Activated CD4-positive, alpha-beta memory T cell treated with anti-CD3 and anti-CD28 coated beads, Interleukin-2, amount 10 ng/mL, durations not matched to agents 7 days and 5 days (primary cell): ENCODE measurements around the gene DNAH1. TPM values are rescaled to one million over a fixed set of nuclear protein-coding genes. Genes with fewer than 3 reads are reported as not detected.
A peak's percentile ranks its signal among the peaks of the same experiment; 100 is the strongest.
"Not testable (repeated sequence)": the region's sequence is repeated elsewhere in the genome, so short reads cannot be mapped to it uniquely, and the experiment has no call there.

ENCODE experiments used
- CTCF ChIA-PET: fragments of 350-600 bp; sonication (Branson Sonifier 250); formaldehyde crosslinking; loops from one replicate; lab custom pipeline; 2021; ENCODE audit warnings: antibody characterized with exemption, inconsistent platforms; lab: Charles Lee
- POLR2A ChIA-PET: fragments of 350-600 bp; sonication (Branson Sonifier 250); formaldehyde crosslinking; loops from one replicate; lab custom pipeline; 2021; ENCODE audit warnings: antibody characterized with exemption; lab: Charles Lee
- DNase-seq: peaks from one replicate; pipeline ENCODE4 v3.0.0-alpha.2; 2020
- H3K27ac Mint-ChIP-seq: one replicate; pipeline ENCODE4 v1.8.0; 2021; ENCODE audit warnings: mild to moderate bottlenecking, mixed read lengths
- H3K27me3 Mint-ChIP-seq: one replicate; pipeline ENCODE4 v1.8.0; 2021; ENCODE audit warnings: mixed read lengths
- H3K36me3 Mint-ChIP-seq: one replicate; pipeline ENCODE4 v1.8.0; 2021; ENCODE audit warnings: low read depth, mixed read lengths
- H3K4me1 Mint-ChIP-seq: one replicate; pipeline ENCODE4 v1.8.0; 2021; ENCODE audit warnings: mixed read lengths
- H3K4me3 Mint-ChIP-seq: one replicate; pipeline ENCODE4 v1.8.0; 2021; ENCODE audit warnings: mild to moderate bottlenecking, mixed read lengths
- H3K9me3 Mint-ChIP-seq: one replicate; pipeline ENCODE4 v1.8.0; 2021; ENCODE audit warnings: mixed read lengths
- total RNA-seq, 2 experiments: library from RNA; stranded (reverse); gene quantifications; one replicate each; pipeline ENCODE4 v1.2.3, GENCODE V29; 2021

DNAH1 gene
- total RNA-seq = 10 to 100 TPM; 20.7 to 21.8 TPM

DNA sequence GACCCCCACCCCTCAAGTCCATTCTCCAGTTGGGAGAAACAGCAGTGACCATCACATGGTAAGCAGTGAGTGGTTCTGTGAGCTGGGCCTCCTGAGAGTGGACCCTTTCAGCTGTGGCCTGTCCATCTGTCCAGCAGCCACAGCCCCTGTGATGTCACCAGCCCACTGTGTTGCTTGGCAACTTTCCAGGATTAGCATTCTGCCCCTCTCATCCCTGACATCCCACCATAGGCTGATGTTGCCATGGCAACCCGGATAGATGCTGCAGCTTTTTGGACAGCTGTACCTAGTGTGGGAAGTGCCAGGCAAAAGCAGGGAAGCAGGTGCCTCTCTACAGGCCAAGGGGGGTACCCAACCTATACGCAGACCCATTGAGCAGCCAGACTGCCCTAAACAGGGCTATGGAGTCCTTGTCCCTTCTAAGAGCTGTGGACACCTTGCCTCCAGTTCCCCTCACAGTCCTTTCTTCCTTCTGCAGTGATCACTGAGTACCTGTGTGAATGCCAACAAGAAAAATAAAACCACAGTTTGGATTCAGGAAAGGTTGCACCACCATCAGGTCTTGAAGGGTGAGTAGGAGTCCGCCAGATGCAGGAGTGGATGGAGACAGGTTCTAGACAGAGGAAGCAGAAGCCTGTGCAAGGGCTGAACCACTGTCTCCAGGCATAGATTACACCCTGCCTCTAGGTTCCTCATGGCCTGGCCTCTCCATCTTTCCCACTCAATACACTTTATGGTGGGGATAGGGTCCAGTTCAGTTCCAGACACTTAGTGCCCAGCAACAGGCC lies at the start of gene DNAH1:
DNAH1 (plus strand) TSS at position 343 of the 788 bp plus-strand sequence. CDS start 6,124 bp downstream, outside the sequence.
- no peaks in the 10 kb centered on the region for H3K27me3 Mint-ChIP-seq
- no peaks in the 10 kb centered on the region for H3K9me3 Mint-ChIP-seq
- ChIA-PET POLR2A (interaction anchor here (0.6 to 2.5 kb wide), 2 partner anchors 28 to 35 kb away, joined by 3 to 14 read pairs; partner anchors contain the start of gene GLYCTK), CTCF (interaction anchor here (1.1 to 3.2 kb wide), 2 partner anchors 23 to 85 kb away, joined by 3 to 16 read pairs; no protein-coding TSS in a partner anchor)
- no peak within 1 kb of the TSS for H3K4me3 Mint-ChIP-seq
- DNase-seq = no peak
- peaks cover 27% of the 10 kb centered on the region for H3K4me1 Mint-ChIP-seq
- no peak within 1 kb of the TSS for H3K27ac Mint-ChIP-seq
- no peaks in the 10 kb centered on the region for H3K36me3 Mint-ChIP-seq

DNA sequence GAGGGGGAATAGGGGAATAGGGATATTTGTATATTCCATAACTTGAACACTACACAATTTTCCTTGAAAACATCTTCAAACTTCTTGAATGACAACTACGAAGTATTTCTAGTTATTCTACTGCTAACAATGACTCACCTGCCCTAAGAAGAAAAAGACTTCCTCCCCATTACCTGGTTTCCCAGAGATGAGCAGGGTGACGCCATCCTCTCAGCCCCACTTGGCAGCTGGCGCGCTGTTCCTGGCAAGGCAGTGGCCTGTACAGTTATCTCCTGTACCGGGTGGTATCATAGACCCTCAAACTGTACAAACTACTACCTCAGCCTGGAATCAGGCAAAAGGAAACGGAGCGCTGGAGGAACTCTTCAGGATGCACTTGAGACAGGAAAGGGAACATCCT lies 48.1 kb upstream of the DNAH1 start:
- Mint-ChIP-seq H3K4me1 (peaks cover 87% of the 10 kb centered on the region), H3K9me3 (no peaks in the 10 kb centered on the region), H3K4me3 (no peak overlapping the region), H3K36me3 (peaks cover 89% of the 10 kb centered on the region), H3K27ac (peak overlapping the region; percentile 91), H3K27me3 (no peaks in the 10 kb centered on the region)
- ChIA-PET POLR2A (interaction anchor here (0.7 to 27.5 kb wide), 4 partner anchors 10 to 51 kb away, joined by 3 to 1001 read pairs (median 13); partner anchors contain the start of genes PPM1M, TWF2 and WDR82), CTCF (interaction anchor here (1.3 to 2.6 kb wide), 2 partner anchors 9 to 71 kb away, joined by 3 to 8 read pairs; no protein-coding TSS in a partner anchor)
- DNase-seq = no peak

DNA sequence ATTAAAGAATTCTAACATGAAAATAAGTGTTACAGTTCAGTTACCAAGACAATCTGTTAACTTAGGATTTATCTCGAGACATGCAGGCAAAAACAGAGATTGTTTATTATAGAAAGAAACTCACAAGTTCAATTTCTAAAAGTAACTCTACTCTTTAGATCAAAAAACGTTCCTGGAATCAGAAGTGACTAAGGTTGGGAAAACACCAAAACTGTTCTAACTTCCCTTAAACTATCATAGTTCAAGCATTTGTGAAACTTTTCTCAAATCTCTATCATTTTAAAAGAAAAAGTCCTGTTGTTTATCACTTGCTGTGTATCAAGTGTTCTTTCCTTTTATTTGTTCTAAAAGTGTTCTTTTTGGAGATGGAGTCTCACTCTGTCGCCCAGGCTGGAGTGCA lies 46.3 kb upstream of the DNAH1 start:
- no peaks in the 10 kb centered on the region for H3K27me3 Mint-ChIP-seq
- DNase-seq = no peak
- peak overlapping the region; percentile 72 for H3K4me3 Mint-ChIP-seq
- peaks cover 87% of the 10 kb centered on the region for H3K4me1 Mint-ChIP-seq
- POLR2A ChIA-PET = interaction anchor here (2.8 to 27.5 kb wide), 2 partner anchors 18 to 25 kb away, joined by 14 to 1001 read pairs; partner anchors contain the start of genes GLYCTK, PPM1M and TWF2
- no peaks in the 10 kb centered on the region for H3K9me3 Mint-ChIP-seq
- H3K36me3 Mint-ChIP-seq = peaks cover 89% of the 10 kb centered on the region
- H3K27ac Mint-ChIP-seq = peak overlapping the region; percentile 91
- CTCF ChIA-PET = interaction anchor here (1.1 kb wide), 1 partner anchor 12 kb away, joined by 3 read pairs; no protein-coding TSS in a partner anchor

DNA sequence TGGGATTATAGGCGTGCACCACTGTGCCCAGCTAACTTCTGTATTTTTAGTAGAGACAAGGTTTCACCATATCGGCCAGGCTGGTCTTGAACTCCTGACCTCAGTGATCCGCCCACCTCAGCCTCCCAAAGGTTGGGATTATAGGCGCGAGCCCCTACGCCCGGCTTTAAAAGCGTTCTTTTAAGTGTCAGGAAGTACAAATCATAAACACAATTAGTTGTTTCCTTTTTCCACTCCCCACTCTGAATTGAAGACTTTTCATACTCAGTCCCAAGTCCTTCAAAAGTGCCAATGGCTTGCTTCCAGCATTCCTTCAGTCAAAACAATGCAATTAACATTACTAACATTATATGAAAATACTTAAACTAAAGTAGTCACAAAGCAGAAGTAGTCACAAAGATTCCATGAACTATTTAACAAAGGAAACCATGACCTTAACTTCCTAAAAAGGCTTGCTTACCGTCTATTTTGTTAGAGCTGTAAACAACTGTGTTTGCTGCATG lies 45.8 kb upstream of the DNAH1 start:
- POLR2A ChIA-PET = interaction anchor here (1.4 to 27.5 kb wide), 7 partner anchors 9 to 48 kb away, joined by 3 to 1001 read pairs (median 10); partner anchors contain the start of genes GLYCTK, PPM1M and TWF2
- Mint-ChIP-seq H3K9me3 (no peaks in the 10 kb centered on the region), H3K4me1 (peaks cover 87% of the 10 kb centered on the region), H3K27me3 (no peaks in the 10 kb centered on the region), H3K4me3 (peak overlapping the region; percentile 72), H3K36me3 (peaks cover 89% of the 10 kb centered on the region), H3K27ac (peak overlapping the region; percentile 91)
- CTCF ChIA-PET = interaction anchor here (1.1 to 4.3 kb wide), 8 partner anchors 9 to 49 kb away, joined by 3 to 36 read pairs (median 10); no protein-coding TSS in a partner anchor
- no peak for DNase-seq

DNA sequence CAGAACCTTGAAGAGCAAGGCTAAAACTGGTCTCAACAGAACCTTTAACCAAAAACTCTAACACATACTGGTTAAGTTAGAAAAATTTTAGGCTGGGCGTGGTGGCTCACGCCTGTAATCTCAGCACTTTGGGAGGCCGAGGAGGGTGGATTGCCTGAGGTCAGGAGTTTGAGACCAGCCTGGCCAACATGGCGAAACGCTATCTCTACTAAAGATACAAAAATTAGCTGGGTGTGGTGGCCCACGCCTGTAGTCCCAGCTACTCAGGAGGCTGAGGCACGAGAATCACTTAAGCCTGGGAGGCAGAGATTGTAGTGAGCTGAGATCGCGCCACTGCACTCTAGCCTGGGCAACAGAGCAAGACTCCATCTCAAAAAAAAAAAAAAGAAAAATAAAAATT lies 43.9 kb upstream of the DNAH1 start:
- DNase-seq, H3K27me3 Mint-ChIP-seq, H3K9me3 Mint-ChIP-seq: not testable (repeated sequence)
- Mint-ChIP-seq H3K36me3 (peaks cover 92% of the 10 kb centered on the region), H3K27ac (peak overlapping the region; percentile 91), H3K4me3 (peak overlapping the region; percentile 72), H3K4me1 (peaks cover 78% of the 10 kb centered on the region)
- ChIA-PET POLR2A (interaction anchor here (1.0 to 27.5 kb wide), 3 partner anchors 9 to 67 kb away, joined by 4 to 1001 read pairs (median 28); partner anchors contain the start of genes PPM1M and TWF2), CTCF (interaction anchor here (0.7 to 4.3 kb wide), 10 partner anchors 7 to 51 kb away, joined by 3 to 36 read pairs (median 6); no protein-coding TSS in a partner anchor)

DNA sequence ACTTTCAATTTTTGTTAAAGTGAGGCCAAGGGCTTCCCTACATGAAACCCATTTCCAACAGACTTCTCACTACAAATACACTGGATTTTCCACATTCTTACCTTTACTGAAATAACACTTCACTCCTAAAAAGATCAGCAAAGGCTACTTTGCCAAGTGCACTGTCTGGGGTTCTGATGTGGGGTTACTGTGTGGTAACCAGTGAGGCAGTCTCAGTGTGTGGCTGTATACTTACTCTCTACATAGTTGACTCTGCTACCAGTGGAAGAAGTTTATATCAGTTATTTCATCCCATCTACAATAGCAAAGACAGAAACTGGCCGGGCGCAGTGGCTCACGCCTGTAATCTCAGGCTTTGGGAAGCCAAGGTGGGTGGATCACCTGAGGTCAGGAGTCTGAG lies 43.3 kb upstream of the DNAH1 start:
- no peaks in the 10 kb centered on the region for H3K9me3 Mint-ChIP-seq
- POLR2A ChIA-PET = interaction anchor here (2.7 to 27.5 kb wide), 2 partner anchors 8 to 28 kb away, joined by 28 to 1001 read pairs; partner anchors contain the start of genes PPM1M and TWF2

DNA sequence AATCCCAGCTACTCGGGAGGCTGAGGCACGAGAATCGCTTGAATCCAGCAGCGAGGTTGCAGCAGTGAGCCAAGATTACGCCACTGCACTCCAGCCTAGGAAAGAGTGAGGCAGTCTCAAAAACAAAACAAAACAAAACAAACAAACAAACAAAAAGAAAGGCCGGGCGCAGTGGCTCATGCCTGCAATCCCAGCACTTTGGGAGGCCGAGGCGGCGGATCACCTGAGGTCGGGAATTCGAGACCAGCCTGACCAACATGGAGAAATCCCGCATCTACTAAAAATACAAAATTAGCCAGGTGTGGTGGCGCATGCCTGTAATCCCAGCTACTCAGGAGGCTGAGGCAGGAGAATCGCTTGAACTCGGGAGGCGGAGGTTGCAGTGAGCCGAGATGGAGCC lies 41.3 kb upstream of the DNAH1 start:
- peaks cover 87% of the 10 kb centered on the region for H3K36me3 Mint-ChIP-seq
- ChIA-PET POLR2A (interaction anchor here (0.8 to 27.5 kb wide), 3 partner anchors 14 to 444 kb away, joined by 3 to 1001 read pairs (median 135); partner anchors contain the start of genes GLYCTK, PPM1M and TWF2), CTCF (interaction anchor here (4.3 to 4.8 kb wide), 2 partner anchors 21 to 22 kb away, joined by 36 to 53 read pairs; no protein-coding TSS in a partner anchor)
- H3K27ac Mint-ChIP-seq = peak overlapping the region; percentile 98
- H3K27me3 Mint-ChIP-seq, DNase-seq, H3K9me3 Mint-ChIP-seq: not testable (repeated sequence)
- H3K4me1 Mint-ChIP-seq = peaks cover 63% of the 10 kb centered on the region
- H3K4me3 Mint-ChIP-seq = peak overlapping the region; percentile 96

More for the DNA sequence above, 43.3 kb upstream of the DNAH1 start:
- Mint-ChIP-seq H3K4me1 (peaks cover 72% of the 10 kb centered on the region), H3K4me3 (peak overlapping the region; percentile 96), H3K36me3 (peaks cover 91% of the 10 kb centered on the region), H3K27ac (peak overlapping the region; percentile 98), H3K27me3 (no peaks in the 10 kb centered on the region)
- DNase-seq = no peak
- CTCF ChIA-PET = interaction anchor here (2.4 to 4.3 kb wide), 5 partner anchors 16 to 52 kb away, joined by 5 to 36 read pairs (median 16); no protein-coding TSS in a partner anchor

DNA sequence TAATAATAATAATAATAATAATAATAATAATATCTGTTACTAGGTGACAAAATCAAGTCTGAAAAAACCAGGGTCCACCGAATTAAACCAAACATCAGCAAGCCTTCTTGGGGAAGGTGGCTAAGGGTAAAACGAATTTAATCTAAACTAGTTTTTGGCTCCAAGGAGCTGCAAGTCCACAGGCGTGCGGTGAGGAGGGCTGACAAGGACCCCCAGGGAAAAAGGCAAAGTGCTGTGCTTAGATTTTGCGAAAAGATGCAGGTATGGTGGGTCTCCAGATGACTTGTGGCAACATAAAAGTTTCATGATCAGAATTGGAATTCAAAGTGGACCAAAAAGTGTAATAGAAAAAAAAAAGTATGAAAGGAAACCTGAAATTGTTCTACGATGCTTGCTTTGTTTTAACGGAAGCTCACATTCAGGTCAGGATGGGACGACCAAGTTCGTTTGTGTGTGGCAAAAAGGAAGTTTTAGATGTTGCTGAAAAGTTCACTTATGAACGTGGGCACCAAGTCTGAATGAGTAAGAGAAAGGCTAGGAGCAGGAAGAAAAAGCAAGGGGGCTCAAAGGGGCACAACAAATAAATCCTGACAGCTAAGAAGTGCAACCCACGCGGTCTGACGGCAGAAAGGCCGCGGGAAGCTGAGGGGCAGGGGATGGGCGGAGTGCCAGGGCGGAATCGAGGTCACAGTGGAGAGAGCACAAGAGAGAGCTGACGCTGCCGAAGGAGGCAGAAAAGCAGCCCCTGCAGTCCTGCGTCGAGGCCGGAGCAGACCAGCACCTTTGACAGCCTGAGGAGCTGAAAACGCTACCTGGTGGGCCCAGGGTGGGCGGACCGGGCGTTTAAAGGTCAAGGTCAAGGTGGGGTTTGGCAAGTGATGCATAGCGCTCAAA lies 38.8 kb upstream of the DNAH1 start:
- Mint-ChIP-seq H3K36me3 (peaks cover 78% of the 10 kb centered on the region), H3K4me3 (peak overlapping the region; percentile 96), H3K4me1 (peaks cover 62% of the 10 kb centered on the region)

DNA sequence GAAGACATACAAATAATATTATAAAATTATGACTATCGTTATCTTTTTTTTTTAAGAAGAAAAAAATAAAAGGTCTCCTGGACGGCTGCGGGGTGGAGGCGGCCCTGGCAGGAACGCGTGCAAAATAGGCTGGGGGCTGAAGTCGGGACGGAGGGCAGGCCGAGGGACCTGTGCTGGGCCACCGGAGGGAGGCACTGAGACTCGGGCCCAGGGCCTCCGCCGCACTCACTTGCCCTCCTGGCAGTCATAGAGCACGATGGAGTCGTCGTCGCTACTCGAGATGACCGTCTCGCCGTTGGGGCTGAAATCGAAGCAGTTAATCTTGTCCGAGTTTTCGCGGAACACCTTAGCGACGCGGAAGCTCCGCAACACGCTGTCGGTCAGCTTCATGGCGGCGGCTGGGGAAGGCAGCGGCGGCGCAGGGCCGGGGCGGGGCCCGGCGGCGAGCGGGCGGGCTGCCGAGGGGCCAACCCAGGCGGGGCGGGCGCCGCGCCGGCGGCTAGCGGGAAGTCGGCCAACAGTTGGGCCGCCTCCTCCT lies 38.1 kb upstream of the DNAH1 start:
- Mint-ChIP-seq H3K27ac (peak overlapping the region; percentile 98), H3K4me1 (peaks cover 61% of the 10 kb centered on the region), H3K9me3 (no peaks in the 10 kb centered on the region), H3K27me3 (no peaks in the 10 kb centered on the region), H3K36me3 (peaks cover 73% of the 10 kb centered on the region), H3K4me3 (peak overlapping the region; percentile 96)
- POLR2A ChIA-PET = interaction anchor here (0.7 to 27.5 kb wide), 24 partner anchors 10 to 407 kb away, joined by 3 to 1001 read pairs (median 6); partner anchors contain the start of genes GLYCTK, PARP3, POC1A and PPM1M
- CTCF ChIA-PET = interaction anchor here (0.5 to 5.0 kb wide), 15 partner anchors 11 to 119 kb away, joined by 3 to 59 read pairs (median 11); partner anchors contain the start of genes GLYCTK, PPM1M and TWF2
- DNase-seq = peak; percentile 74

More for the DNA sequence above, 38.8 kb upstream of the DNAH1 start:
- ChIA-PET POLR2A (interaction anchor here (0.7 to 27.5 kb wide), 20 partner anchors 10 to 301 kb away, joined by 3 to 1001 read pairs (median 6); partner anchors contain the start of genes GLYCTK, POC1A, PPM1M and TLR9), CTCF (interaction anchor here (0.7 to 5.0 kb wide), 15 partner anchors 10 to 65 kb away, joined by 3 to 59 read pairs (median 11); partner anchors contain the start of genes GLYCTK, PPM1M and TWF2)
- peak overlapping the region; percentile 98 for H3K27ac Mint-ChIP-seq
- H3K9me3 Mint-ChIP-seq = no peaks in the 10 kb centered on the region
- peak; percentile 81 for DNase-seq
- no peaks in the 10 kb centered on the region for H3K27me3 Mint-ChIP-seq

DNA sequence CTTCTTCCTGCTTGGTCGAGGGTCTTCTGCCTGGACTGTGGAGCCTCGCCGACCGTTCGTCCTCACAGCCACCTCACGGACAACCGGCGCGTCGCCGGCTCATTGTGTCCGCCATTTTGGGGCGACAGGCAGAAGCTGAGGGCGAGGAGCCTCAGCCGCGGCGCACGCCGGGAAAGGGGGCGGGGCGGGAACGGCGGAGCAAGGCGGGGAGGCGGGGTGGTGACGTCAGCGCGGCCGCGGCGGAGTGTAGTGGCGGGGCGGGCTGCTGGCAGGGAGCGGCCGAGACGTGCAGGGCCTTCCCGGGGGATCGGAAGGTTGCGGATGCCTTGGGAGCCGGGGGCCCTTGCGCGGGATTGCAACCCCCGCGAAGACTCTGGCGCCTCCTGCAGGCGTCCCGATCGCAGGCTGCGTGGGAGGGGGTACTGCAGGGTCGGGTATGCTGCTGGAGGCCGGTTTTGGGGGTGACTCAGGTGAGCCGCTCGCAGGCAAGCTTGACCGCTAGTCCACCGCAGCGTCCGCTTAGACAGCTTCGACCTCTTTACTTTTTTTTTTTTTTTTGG lies 37.5 kb upstream of the DNAH1 start, which contains the start of gene WDR82:
WDR82 (minus strand) TSS at position 140 of the 560 bp plus-strand sequence. CDS start 288 bp downstream, outside the sequence.
- CTCF ChIA-PET = interaction anchor here (0.5 to 5.0 kb wide), 13 partner anchors 7 to 120 kb away, joined by 3 to 59 read pairs (median 11); partner anchors contain the start of genes GLYCTK, PPM1M and TWF2

More for the DNA sequence above, 37.5 kb upstream of the DNAH1 start, which contains the start of gene WDR82:
- peak within 1 kb of the TSS; percentile 98 for H3K27ac Mint-ChIP-seq
- no peaks in the 10 kb centered on the region for H3K9me3 Mint-ChIP-seq
- peaks cover 61% of the 10 kb centered on the region for H3K4me1 Mint-ChIP-seq
- POLR2A ChIA-PET = interaction anchor here (0.8 to 27.5 kb wide), 20 partner anchors 7 to 406 kb away, joined by 3 to 1001 read pairs (median 14); partner anchors contain the start of genes GLYCTK, PARP3, POC1A and PPM1M
- H3K27me3 Mint-ChIP-seq = no peaks in the 10 kb centered on the region
- peak; percentile 98 for DNase-seq
- peak within 1 kb of the TSS; percentile 96 for H3K4me3 Mint-ChIP-seq
- peaks cover 70% of the 10 kb centered on the region for H3K36me3 Mint-ChIP-seq
